ENCODE results near the gene REXO5. TPM values are rescaled to one million over a fixed set of nuclear protein-coding genes. Genes with fewer than 3 reads are reported as not detected.

Gene REXO5
- total RNA-seq, 4 donors from 2014 or later, result 4.1 to 17.5 (median 6.4) TPM

- TF ChIP-seq POLR2A (IDR thresholded peaks at IDR 0.05) (no peak), POLR2AphosphoS5 (IDR thresholded peaks at IDR 0.05) (no peak), EP300 (IDR thresholded peaks at IDR 0.05; ENCODE audit: low read depth) (no peak)
- TF ChIP-seq, protein P1, sequence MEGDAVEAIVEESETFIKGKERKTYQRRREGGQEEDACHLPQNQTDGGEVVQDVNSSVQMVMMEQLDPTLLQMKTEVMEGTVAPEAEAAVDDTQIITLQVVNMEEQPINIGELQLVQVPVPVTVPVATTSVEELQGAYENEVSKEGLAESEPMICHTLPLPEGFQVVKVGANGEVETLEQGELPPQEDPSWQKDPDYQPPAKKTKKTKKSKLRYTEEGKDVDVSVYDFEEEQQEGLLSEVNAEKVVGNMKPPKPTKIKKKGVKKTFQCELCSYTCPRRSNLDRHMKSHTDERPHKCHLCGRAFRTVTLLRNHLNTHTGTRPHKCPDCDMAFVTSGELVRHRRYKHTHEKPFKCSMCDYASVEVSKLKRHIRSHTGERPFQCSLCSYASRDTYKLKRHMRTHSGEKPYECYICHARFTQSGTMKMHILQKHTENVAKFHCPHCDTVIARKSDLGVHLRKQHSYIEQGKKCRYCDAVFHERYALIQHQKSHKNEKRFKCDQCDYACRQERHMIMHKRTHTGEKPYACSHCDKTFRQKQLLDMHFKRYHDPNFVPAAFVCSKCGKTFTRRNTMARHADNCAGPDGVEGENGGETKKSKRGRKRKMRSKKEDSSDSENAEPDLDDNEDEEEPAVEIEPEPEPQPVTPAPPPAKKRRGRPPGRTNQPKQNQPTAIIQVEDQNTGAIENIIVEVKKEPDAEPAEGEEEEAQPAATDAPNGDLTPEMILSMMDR (IDR thresholded peaks at IDR 0.05), result no peak
- Histone ChIP-seq H3K4me1 (no peaks in the 10 kb centered on the region), H3K9me3 (no peaks in the 10 kb centered on the region), H3K36me3 (no peaks in the 10 kb centered on the region), H3K27ac (no peak overlapping the region), H3K4me3 (no peak overlapping the region), H3K27me3 (no peaks in the 10 kb centered on the region)
- intact Hi-C loops (cut with DNase I; ENCODE audit: low total_unique reads), result no loop called here
- DNase-seq, result no peak
- WGBS, 2 donors (ENCODE audit: low coverage in 1 of 2), result 100% methylated on average over 1 of the region's 1 CpG; no CpG with 5 or more reads in 1 of the 2 donors
- in situ Hi-C loops (cut with MboI; ENCODE audit: low pct_ligation_motif_present in 1 of 4, low pct_unique_long_range_greater_than_20kb in 1 of 4, low sequenced_read_pairs in 3 of 4), result no loop called here
Observed at GRCh38 chr16:20830372-20830771, 24.0 kb downstream of the REXO5 start.

DNA sequence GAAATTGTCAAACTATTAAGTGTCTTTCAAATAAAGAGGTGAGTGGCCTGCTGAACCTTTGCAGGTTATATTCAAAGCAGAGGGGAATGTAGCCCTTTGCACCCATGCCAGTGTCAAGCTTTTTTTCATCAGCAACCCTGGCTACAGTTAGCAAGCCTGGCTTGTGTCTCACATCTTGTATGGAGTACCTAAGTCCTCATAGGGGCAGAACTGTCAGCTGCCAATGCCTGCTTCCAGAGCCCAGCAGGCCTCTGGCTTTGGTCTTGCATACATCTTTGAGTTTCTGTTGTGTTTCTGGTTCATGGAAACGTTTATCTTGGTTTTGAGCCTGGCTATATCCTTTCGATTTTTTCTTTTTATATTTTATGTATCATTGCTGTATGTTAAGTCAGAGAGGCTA lies 26.8 kb downstream of the REXO5 start:
- in situ Hi-C loops (cut with MboI; ENCODE audit: low pct_ligation_motif_present in 1 of 4, low pct_unique_long_range_greater_than_20kb in 1 of 4, low sequenced_read_pairs in 3 of 4) (no loop called here), intact Hi-C loops (cut with DNase I; ENCODE audit: low total_unique reads) (no loop called here)
- Histone ChIP-seq H3K9me3 (peaks cover 0 to 7% of the 10 kb centered on the region in 2 donors), H3K27ac (no peak overlapping the region), H3K4me3 (no peak overlapping the region), H3K4me1 (no peaks in the 10 kb centered on the region), H3K27me3 (no peaks in the 10 kb centered on the region), H3K36me3 (no peaks in the 10 kb centered on the region)
- WGBS, 2 donors (ENCODE audit: low coverage in 1 of 2), result 84 to 88% methylated on average over 2 of the region's 2 CpGs
- DNase-seq, result no peak
- TF ChIP-seq EP300 (IDR thresholded peaks at IDR 0.05; ENCODE audit: low read depth), result no peak
- TF ChIP-seq POLR2A (IDR thresholded peaks at IDR 0.05), result no peak
- TF ChIP-seq, protein P1 (IDR thresholded peaks at IDR 0.05), result no peak
- no peak for TF ChIP-seq POLR2AphosphoS5 (IDR thresholded peaks at IDR 0.05)

GRCh38 chr16:20838240-20838639 lies 31.9 kb downstream of the REXO5 start:
- TF ChIP-seq EP300 (IDR thresholded peaks at IDR 0.05; ENCODE audit: low read depth) (no peak), POLR2AphosphoS5 (IDR thresholded peaks at IDR 0.05) (no peak), POLR2A (IDR thresholded peaks at IDR 0.05) (no peak)
- TF ChIP-seq, protein P1 (IDR thresholded peaks at IDR 0.05), result no peak
- in situ Hi-C loops (cut with MboI; ENCODE audit: low pct_ligation_motif_present in 1 of 4, low pct_unique_long_range_greater_than_20kb in 1 of 4, low sequenced_read_pairs in 3 of 4) (no loop called here), intact Hi-C loops (cut with DNase I; ENCODE audit: low total_unique reads) (no loop called here)
- 79 to 83% methylated on average over 1 of the region's 1 CpG for WGBS, 2 donors (ENCODE audit: low coverage in 1 of 2)
- H3K4me1 ChIP-seq, result no peaks in the 10 kb centered on the region
- H3K27ac ChIP-seq, result no peak overlapping the region
- H3K9me3 ChIP-seq, result peaks cover 0 to 7% of the 10 kb centered on the region in 2 donors
- no peaks in the 10 kb centered on the region for H3K27me3 ChIP-seq
- no peak overlapping the region for H3K4me3 ChIP-seq
- no peaks in the 10 kb centered on the region for H3K36me3 ChIP-seq
- no peak for DNase-seq

DNA sequence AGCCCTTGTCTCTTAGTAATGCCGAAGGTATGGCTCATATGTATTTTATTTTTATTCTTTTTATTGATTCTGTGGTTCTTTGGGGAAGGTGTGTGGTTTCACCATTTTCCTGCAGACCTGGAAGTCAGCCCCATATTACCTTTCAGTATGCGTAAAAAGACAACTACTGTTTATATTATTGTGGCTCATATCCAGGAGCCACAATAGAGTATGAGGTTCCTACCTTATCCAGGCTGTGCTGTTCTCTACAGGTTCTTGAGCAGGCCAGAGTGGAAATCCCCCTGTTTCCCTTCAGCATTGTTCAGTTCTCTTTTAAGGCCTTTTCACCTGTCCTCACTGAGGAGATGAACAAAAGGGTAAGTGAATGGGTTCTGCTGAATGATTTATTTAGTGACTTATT lies 33.2 kb downstream of the REXO5 start:
- no peaks in the 10 kb centered on the region for H3K4me1 ChIP-seq
- no peak for TF ChIP-seq POLR2AphosphoS5 (IDR thresholded peaks at IDR 0.05)
- TF ChIP-seq, protein P1 (IDR thresholded peaks at IDR 0.05), result no peak
- TF ChIP-seq POLR2A (IDR thresholded peaks at IDR 0.05), result no peak
- TF ChIP-seq EP300 (IDR thresholded peaks at IDR 0.05; ENCODE audit: low read depth), result no peak
- H3K4me3 ChIP-seq, result no peak overlapping the region
- in situ Hi-C loops (cut with MboI; ENCODE audit: low pct_ligation_motif_present in 1 of 4, low pct_unique_long_range_greater_than_20kb in 1 of 4, low sequenced_read_pairs in 3 of 4), result no loop called here
- peaks cover 0 to 7% of the 10 kb centered on the region in 2 donors for H3K9me3 ChIP-seq
- H3K36me3 ChIP-seq, result no peaks in the 10 kb centered on the region
- H3K27me3 ChIP-seq, result no peaks in the 10 kb centered on the region
- 81 to 87% methylated on average over 2 of the region's 2 CpGs for WGBS, 2 donors (ENCODE audit: low coverage in 1 of 2)
- no peak overlapping the region for H3K27ac ChIP-seq
- no peak for DNase-seq
- intact Hi-C loops (cut with DNase I; ENCODE audit: low total_unique reads), result no loop called here
